ENCODE results near the gene NISCH.

Gene NISCH

GRCh38 chr3:52447512-52448355 lies 7.7 kb upstream of the NISCH start:
- no peak for DNase-seq (ENCODE audit: low read depth)

- DNase-seq (ENCODE audit: low read depth) = no peak
These were observed 4.7 kb upstream of the NISCH start for GRCh38 chr3:52450489-52451236.

GRCh38 chr3:52451237-52452083 lies 3.9 kb upstream of the NISCH start:
- DNase-seq (ENCODE audit: low read depth) = no peak

GRCh38 chr3:52452126-52452525 lies 3.3 kb upstream of the NISCH start:
- DNase-seq (ENCODE audit: low read depth) = no peak

- DNase-seq (ENCODE audit: low read depth) = no peak
These were observed 2.7 kb upstream of the NISCH start for GRCh38 chr3:52452570-52453221.

- no peak for DNase-seq (ENCODE audit: low read depth)
These were observed 1.7 kb upstream of the NISCH start, which contains the start of gene TNNC1 for GRCh38 chr3:52453496-52454249. TSS of gene TNNC1 (minus strand) at chr3:52454041. CDS start at chr3:52454015, 26 bp downstream.

- no peak for DNase-seq (ENCODE audit: low read depth)
These were observed 1.0 kb upstream of the NISCH start for GRCh38 chr3:52454250-52454937.

- no peak for DNase-seq (ENCODE audit: low read depth)
These were observed 494 bp upstream of the NISCH start for GRCh38 chr3:52454938-52455282.

- no peak for DNase-seq (ENCODE audit: low read depth)
These were observed 880 bp downstream of the NISCH start for GRCh38 chr3:52456169-52456799.

- no peak for DNase-seq (ENCODE audit: low read depth)
These were observed 1.4 kb downstream of the NISCH start for GRCh38 chr3:52456800-52457183.

GRCh38 chr3:52458031-52458760 lies 2.8 kb downstream of the NISCH start:
- DNase-seq (ENCODE audit: low read depth) = no peak

GRCh38 chr3:52458770-52459545 lies 3.6 kb downstream of the NISCH start:
- no peak for DNase-seq (ENCODE audit: low read depth)

- DNase-seq (ENCODE audit: low read depth) = no peak
These were observed 6.5 kb downstream of the NISCH start for GRCh38 chr3:52461874-52462273.

GRCh38 chr3:52463416-52463815 lies 8.0 kb downstream of the NISCH start:
- DNase-seq (ENCODE audit: low read depth) = no peak

GRCh38 chr3:52468336-52468735 lies 12.9 kb downstream of the NISCH start:
- no peak for DNase-seq (ENCODE audit: low read depth)

GRCh38 chr3:52469001-52469400 lies 13.6 kb downstream of the NISCH start:
- DNase-seq (ENCODE audit: low read depth) = no peak

GRCh38 chr3:52470920-52471319 lies 15.5 kb downstream of the NISCH start:
- DNase-seq (ENCODE audit: low read depth) = no peak

GRCh38 chr3:52471371-52472238 lies 16.2 kb downstream of the NISCH start:
- no peak for DNase-seq (ENCODE audit: low read depth)

Measured in activated T-helper 1 cell treated with Interleukin-2 at 50 U/mL for 16 hours (primary cell).